ENCODE results near the gene BPHL. TPM values are rescaled to one million over a fixed set of nuclear protein-coding genes. Genes with fewer than 3 reads are reported as not detected.
"Not testable (repeated sequence)": the region's sequence is repeated elsewhere in the genome, so short reads cannot be mapped to it uniquely, and the experiment has no call there.

The BPHL gene
- total RNA-seq, 1 donor = 2.4 TPM

- Histone ChIP-seq H3K27me3 (ENCODE audit: insufficient read depth, low read length) (no peaks in the 10 kb centered on the region), H3K9me3 (ENCODE audit: low read depth, low read length) (no peaks in the 10 kb centered on the region), H3K4me1 (ENCODE audit: insufficient read depth, low read length) (peaks cover 19% of the 10 kb centered on the region), H3K4me3 (ENCODE audit: low read length) (no peak overlapping the region)
Measured at GRCh38 chr6:3137057-3137777, 18.7 kb downstream of the BPHL start.

DNA sequence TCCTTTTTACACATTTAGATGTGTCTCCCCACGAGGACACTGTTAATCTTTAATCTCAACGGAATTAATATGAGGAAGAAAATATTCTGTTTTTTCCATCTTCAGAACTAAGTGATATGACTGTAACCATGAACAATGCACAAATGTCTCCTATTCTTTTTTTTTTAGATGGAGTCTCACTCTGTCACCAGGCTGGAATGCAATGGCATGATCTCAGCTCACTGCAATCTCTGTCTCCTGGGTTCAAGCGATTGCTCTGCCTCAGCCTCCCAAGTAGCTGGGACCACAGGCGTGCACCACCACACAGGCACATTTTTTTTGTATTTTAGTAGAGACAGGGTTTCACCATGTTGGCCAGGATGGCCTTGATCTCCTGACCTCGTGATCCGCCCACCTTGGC is 19.4 kb downstream of the BPHL start:
- peaks cover 19% of the 10 kb centered on the region for H3K4me1 ChIP-seq (ENCODE audit: insufficient read depth, low read length)
- H3K27me3 ChIP-seq (ENCODE audit: insufficient read depth, low read length); H3K4me3 ChIP-seq (ENCODE audit: low read length); H3K9me3 ChIP-seq (ENCODE audit: low read depth, low read length): not testable (repeated sequence)

DNA sequence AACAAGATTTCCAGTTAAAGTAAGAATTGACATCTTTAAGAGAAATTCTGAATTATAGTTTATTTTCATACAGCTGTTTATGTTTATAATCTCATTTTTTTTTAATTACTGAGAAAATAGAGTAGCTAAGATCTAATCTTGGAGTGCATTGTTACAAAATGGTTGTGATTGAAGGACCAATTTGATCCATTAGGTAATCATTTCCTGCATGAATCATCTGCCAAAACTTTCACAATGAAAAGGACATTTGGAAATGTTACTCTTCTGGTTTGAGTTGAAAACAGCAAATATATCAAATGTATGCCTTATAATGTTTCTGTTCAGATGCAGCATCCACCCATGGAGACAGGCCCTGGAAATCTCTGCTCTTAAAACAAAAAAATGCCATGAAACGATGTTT is 19.8 kb downstream of the BPHL start:
- H3K27me3 ChIP-seq (ENCODE audit: insufficient read depth, low read length) = no peaks in the 10 kb centered on the region
- no peak overlapping the region for H3K4me3 ChIP-seq (ENCODE audit: low read length)
- peaks cover 19% of the 10 kb centered on the region for H3K4me1 ChIP-seq (ENCODE audit: insufficient read depth, low read length)
- H3K9me3 ChIP-seq (ENCODE audit: low read depth, low read length) = no peaks in the 10 kb centered on the region

- Histone ChIP-seq H3K9me3 (ENCODE audit: low read depth, low read length) (no peaks in the 10 kb centered on the region), H3K4me1 (ENCODE audit: insufficient read depth, low read length) (peaks cover 19% of the 10 kb centered on the region), H3K4me3 (ENCODE audit: low read length) (no peak overlapping the region), H3K27me3 (ENCODE audit: insufficient read depth, low read length) (no peaks in the 10 kb centered on the region)
Measured at GRCh38 chr6:3139090-3139903, 20.8 kb downstream of the BPHL start.

DNA sequence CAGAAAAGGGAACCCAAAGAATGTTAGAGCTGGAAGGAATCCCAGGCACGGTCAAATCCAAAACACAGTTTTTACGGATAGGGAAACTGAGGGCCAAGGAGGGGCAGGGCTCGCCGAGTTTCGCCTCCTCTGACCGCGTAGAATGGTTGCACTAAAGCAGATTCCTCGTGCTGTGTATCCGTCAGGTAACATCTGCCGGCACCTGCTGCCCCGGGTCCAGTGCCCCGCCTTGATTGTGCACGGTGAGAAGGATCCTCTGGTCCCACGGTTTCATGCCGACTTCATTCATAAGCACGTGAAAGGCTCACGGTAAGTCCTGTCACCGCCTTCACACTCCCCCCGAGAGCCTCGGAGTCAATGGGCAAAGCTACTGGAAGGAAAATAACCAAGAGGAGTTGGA is 21.7 kb downstream of the BPHL start:
- H3K27me3 ChIP-seq (ENCODE audit: insufficient read depth, low read length) = no peaks in the 10 kb centered on the region
- H3K4me1 ChIP-seq (ENCODE audit: insufficient read depth, low read length) = peaks cover 19% of the 10 kb centered on the region
- no peak overlapping the region for H3K4me3 ChIP-seq (ENCODE audit: low read length)
- no peaks in the 10 kb centered on the region for H3K9me3 ChIP-seq (ENCODE audit: low read depth, low read length)

DNA sequence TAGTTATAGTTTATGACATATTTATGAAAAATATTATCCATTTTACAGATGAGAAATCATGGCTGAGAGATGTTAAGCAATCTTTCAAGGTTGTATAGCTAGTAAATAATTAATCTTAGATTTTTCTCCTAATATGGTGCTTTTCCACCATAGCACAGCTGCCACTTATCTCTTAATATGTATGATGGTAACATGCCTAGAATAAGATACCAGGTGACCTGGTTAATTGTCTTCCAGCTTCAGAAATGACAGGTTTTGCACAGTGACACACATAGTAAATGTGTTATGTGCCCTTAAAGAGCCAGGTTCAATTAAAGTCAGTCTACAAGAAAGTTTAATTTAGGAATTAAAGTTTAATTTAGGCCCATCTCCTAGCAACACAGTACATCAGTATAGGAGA is 24.0 kb downstream of the BPHL start:
- H3K9me3 ChIP-seq (ENCODE audit: low read depth, low read length) = no peaks in the 10 kb centered on the region
- no peaks in the 10 kb centered on the region for H3K27me3 ChIP-seq (ENCODE audit: insufficient read depth, low read length)
- H3K4me1 ChIP-seq (ENCODE audit: insufficient read depth, low read length) = peaks cover 19% of the 10 kb centered on the region
- H3K4me3 ChIP-seq (ENCODE audit: low read length) = no peak overlapping the region

DNA sequence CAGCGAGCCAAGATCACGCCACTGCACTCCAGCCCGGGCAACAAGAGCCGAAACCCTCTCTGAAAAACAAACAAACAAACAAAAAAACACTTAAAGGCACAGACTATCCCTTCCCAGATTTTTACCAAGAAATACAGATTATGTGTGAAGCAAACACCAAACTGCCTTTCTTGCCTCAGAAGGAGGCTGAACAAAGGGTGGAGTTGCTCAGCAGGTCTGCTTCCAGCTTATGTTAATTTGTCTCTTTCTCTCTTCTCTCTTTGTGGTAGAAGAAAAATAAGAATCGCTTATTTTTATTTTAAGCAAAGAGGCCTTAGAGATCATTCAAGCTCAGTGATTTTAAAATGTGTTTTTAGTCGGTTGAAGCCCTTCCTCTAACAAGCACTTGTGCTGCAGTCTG is 24.6 kb downstream of the BPHL start:
- Histone ChIP-seq H3K9me3 (ENCODE audit: low read depth, low read length) (no peaks in the 10 kb centered on the region), H3K4me3 (ENCODE audit: low read length) (no peak overlapping the region), H3K27me3 (ENCODE audit: insufficient read depth, low read length) (no peaks in the 10 kb centered on the region), H3K4me1 (ENCODE audit: insufficient read depth, low read length) (peaks cover 19% of the 10 kb centered on the region)

DNA sequence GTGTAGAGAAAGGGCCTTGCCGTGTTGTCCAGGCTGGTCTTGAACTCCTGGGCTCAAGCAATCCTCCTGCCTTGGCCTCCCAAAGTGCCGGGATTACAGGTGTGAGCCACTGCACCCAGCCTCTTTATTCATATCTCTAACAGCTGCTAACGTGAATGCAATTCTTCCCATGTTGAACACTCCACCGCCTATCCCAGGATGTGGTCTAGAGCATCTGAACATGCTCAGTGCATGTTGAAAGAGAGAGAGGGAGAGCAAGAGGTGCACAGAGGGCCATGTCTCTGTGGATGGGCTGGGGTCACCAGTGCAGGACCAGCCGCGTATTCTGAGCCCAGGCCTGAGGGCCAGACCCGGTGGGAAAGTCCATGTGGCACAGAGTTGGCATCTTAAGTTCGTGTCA is 26.1 kb downstream of the BPHL start:
- no peaks in the 10 kb centered on the region for H3K9me3 ChIP-seq (ENCODE audit: low read depth, low read length)
- peaks cover 6% of the 10 kb centered on the region for H3K4me1 ChIP-seq (ENCODE audit: insufficient read depth, low read length)
- no peaks in the 10 kb centered on the region for H3K27me3 ChIP-seq (ENCODE audit: insufficient read depth, low read length)
- H3K4me3 ChIP-seq (ENCODE audit: low read length) = no peak overlapping the region

- H3K4me1 ChIP-seq (ENCODE audit: insufficient read depth, low read length) = no peaks in the 10 kb centered on the region
- no peak overlapping the region for H3K4me3 ChIP-seq (ENCODE audit: low read length)
- no peaks in the 10 kb centered on the region for H3K27me3 ChIP-seq (ENCODE audit: insufficient read depth, low read length)
- H3K9me3 ChIP-seq (ENCODE audit: low read depth, low read length) = no peaks in the 10 kb centered on the region
Measured at GRCh38 chr6:3147914-3148757, 29.6 kb downstream of the BPHL start.

GRCh38 chr6:3151691-3152090 is 33.2 kb downstream of the BPHL start:
- Histone ChIP-seq H3K9me3 (ENCODE audit: low read depth, low read length) (no peaks in the 10 kb centered on the region), H3K27me3 (ENCODE audit: insufficient read depth, low read length) (peaks cover under 1% of the 10 kb centered on the region), H3K4me1 (ENCODE audit: insufficient read depth, low read length) (peaks cover 3% of the 10 kb centered on the region), H3K4me3 (ENCODE audit: low read length) (no peak overlapping the region)

- H3K9me3 ChIP-seq (ENCODE audit: low read depth, low read length) = no peaks in the 10 kb centered on the region
- H3K27me3 ChIP-seq (ENCODE audit: insufficient read depth, low read length) = peaks cover 3% of the 10 kb centered on the region
- no peak overlapping the region for H3K4me3 ChIP-seq (ENCODE audit: low read length)
- peaks cover 8% of the 10 kb centered on the region for H3K4me1 ChIP-seq (ENCODE audit: insufficient read depth, low read length)
Measured at GRCh38 chr6:3152689-3153088, 34.2 kb downstream of the BPHL start.

- H3K4me3 ChIP-seq (ENCODE audit: low read length); H3K9me3 ChIP-seq (ENCODE audit: low read depth, low read length); H3K27me3 ChIP-seq (ENCODE audit: insufficient read depth, low read length): not testable (repeated sequence)
- H3K4me1 ChIP-seq (ENCODE audit: insufficient read depth, low read length) = peaks cover 15% of the 10 kb centered on the region
Measured at GRCh38 chr6:3155416-3155815, 36.9 kb downstream of the BPHL start.

- not testable (repeated sequence) for H3K9me3 ChIP-seq (ENCODE audit: low read depth, low read length)
Measured at GRCh38 chr6:3156184-3157130, 37.9 kb downstream of the BPHL start.

More at GRCh38 chr6:3156184-3157130, 37.9 kb downstream of the BPHL start:
- Histone ChIP-seq H3K4me3 (ENCODE audit: low read length) (peak overlapping the region; percentile 55), H3K4me1 (ENCODE audit: insufficient read depth, low read length) (peaks cover 15% of the 10 kb centered on the region), H3K27me3 (ENCODE audit: insufficient read depth, low read length) (peaks cover 12% of the 10 kb centered on the region)
